PC-3 (cell line): ENCODE data around the gene PLA2G12A.

Source experiments
- EZH2 ChIP-seq: fragments of 300-600 bp; sonication (generic); IDR thresholded peaks from one replicate; pipeline ENCODE4 v1.6.1; 2017; ENCODE audit warnings: antibody characterized with exemption, mild to moderate bottlenecking, low read length; ENCODE audit not compliant: unreplicated experiment
- EZH2phosphoT487 ChIP-seq: fragments of 300-600 bp; sonication (generic); IDR thresholded peaks from 2 replicates; pipeline ENCODE4 v1.6.1; 2018; ENCODE audit warnings: mild to moderate bottlenecking, antibody characterized with exemption, low read length, borderline replicate concordance
- TF ChIP-seq, protein P1 (sequence below): fragments of 300-600 bp; sonication (generic); conservative IDR thresholded peaks from 2 replicates; pipeline ENCODE4 v1.5.1; 2017; ENCODE audit warnings: antibody characterized with exemption, low read depth, mild to moderate bottlenecking, low read length

DNA sequence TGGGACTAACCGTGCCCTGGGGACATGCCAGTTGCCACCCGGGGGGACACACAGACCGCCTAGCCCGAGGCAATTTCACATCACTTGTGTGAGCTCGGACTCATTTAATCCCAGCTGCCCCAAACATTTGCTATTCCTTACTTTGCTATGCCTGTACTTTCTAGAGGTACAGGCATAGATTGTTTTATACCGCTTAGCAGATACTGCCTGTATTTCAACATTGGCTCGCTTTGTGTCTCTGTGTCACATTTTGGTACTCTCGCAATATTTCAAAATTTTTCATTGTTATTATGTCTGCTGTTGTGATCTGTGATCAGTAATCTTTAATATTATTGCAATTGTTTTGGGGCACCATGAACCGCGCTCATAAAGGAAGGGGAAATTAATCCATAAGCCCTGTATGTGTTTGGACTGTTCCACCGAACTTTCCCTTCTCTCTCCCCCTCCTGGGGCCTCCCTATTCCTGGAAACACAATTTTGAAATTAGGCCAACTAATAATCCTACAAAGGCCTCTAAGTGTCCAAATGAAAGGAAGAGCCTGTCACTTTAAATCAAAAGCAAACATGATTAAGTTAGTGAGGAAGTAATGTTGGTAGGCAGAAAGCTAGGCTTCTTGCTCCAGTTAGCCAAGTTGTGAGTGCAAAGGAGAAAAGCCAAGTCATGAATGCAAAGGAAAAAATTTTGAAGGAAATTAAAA lies 26.1 kb downstream of the PLA2G12A start:
- TF ChIP-seq EZH2: no peak
- TF ChIP-seq, protein P1, sequence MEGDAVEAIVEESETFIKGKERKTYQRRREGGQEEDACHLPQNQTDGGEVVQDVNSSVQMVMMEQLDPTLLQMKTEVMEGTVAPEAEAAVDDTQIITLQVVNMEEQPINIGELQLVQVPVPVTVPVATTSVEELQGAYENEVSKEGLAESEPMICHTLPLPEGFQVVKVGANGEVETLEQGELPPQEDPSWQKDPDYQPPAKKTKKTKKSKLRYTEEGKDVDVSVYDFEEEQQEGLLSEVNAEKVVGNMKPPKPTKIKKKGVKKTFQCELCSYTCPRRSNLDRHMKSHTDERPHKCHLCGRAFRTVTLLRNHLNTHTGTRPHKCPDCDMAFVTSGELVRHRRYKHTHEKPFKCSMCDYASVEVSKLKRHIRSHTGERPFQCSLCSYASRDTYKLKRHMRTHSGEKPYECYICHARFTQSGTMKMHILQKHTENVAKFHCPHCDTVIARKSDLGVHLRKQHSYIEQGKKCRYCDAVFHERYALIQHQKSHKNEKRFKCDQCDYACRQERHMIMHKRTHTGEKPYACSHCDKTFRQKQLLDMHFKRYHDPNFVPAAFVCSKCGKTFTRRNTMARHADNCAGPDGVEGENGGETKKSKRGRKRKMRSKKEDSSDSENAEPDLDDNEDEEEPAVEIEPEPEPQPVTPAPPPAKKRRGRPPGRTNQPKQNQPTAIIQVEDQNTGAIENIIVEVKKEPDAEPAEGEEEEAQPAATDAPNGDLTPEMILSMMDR: no peak
- TF ChIP-seq EZH2phosphoT487: no peak
